A549 (cell line): ENCODE measurements around the gene CCL4. TPM values are rescaled to one million over a fixed set of nuclear protein-coding genes. Genes with fewer than 3 reads are reported as not detected.
"Not testable (repeated sequence)": the region's sequence is repeated elsewhere in the genome, so short reads cannot be mapped to it uniquely, and the experiment has no call there.

ENCODE experiments used
- ATAC-seq, 2 experiments: fragments of 200-7000 bp in 1 of 2; fragments of >200 bp in 1 of 2; cut with Nextera tagmentation in 1 of 2; cut with Tn5 transposase in 1 of 2; 3 replicates each; pipeline versions ENCODE4 v1.8.0 to v1.9.1; 2018 to 2020; ENCODE audit warnings: mild to moderate bottlenecking in 1 of 2, moderate library complexity in 1 of 2
- CTCF ChIA-PET: fragments of 300-600 bp; sonication (Branson Sonifier 250); formaldehyde crosslinking; extraction: SDS; loops from one replicate; lab custom pipeline; 2021; ENCODE audit warnings: antibody characterized with exemption, inconsistent platforms; lab: Yijun Ruan, JAX
- POLR2A ChIA-PET: fragments of 350-600 bp; formaldehyde crosslinking; extraction: SDS; loops from one replicate; lab custom pipeline; 2021; ENCODE audit warnings: antibody characterized with exemption, inconsistent platforms; lab: Yijun Ruan, JAX
- DNase-seq, 2 experiments: peaks; one replicate each; pipeline versions ENCODE4 v3.0.0 to v3.0.0-alpha.2; 2011 to 2016; ENCODE audit warnings: low read depth in 1 of 2, low spot score in 1 of 2
- FAIRE-seq: peaks from 2 replicates; lab custom pipeline; 2011; peaks lifted over from hg19 to GRCh38; lab: Jason Lieb, UNC
- H3K27ac ChIP-seq, 2 experiments: fragments of >200 bp; sonication (Bioruptor Twin); formaldehyde crosslinking; 3 replicates each; pipeline ENCODE4 v1.5.1; 2016 to 2017
- H3K4me1 ChIP-seq: fragments of >200 bp; sonication (Bioruptor Twin); formaldehyde crosslinking; 3 replicates; pipeline ENCODE4 v1.6.1; 2016
- H3K4me2 ChIP-seq: fragments of >200 bp; sonication (Bioruptor Twin); formaldehyde crosslinking; 3 replicates; pipeline ENCODE4 v1.6.1; 2016
- H3K4me3 ChIP-seq: fragments of >200 bp; sonication (Bioruptor Twin); formaldehyde crosslinking; 3 replicates; pipeline ENCODE4 v1.5.1; 2016
- H3K9me3 ChIP-seq: fragments of >200 bp; sonication (Bioruptor Twin); formaldehyde crosslinking; 3 replicates; pipeline ENCODE4 v1.6.1; 2016
- ATOH8 ChIP-seq: fragments of 250-450 bp; sonication (Bioruptor Pico); IDR thresholded peaks from 2 replicates; pipeline ENCODE4 v1.5.0; 2020; ENCODE audit warnings: low read depth, mild to moderate bottlenecking, moderate library complexity
- CBX2 ChIP-seq: fragments of 200-600 bp; sonication (generic); IDR thresholded peaks from 2 replicates; pipeline ENCODE4 v1.6.1; 2016; ENCODE audit warnings: low read depth, mild to moderate bottlenecking, borderline replicate concordance
- CBX8 ChIP-seq: fragments of 200-600 bp; sonication (generic); IDR thresholded peaks from 2 replicates; pipeline ENCODE4 v1.6.1; 2016
- CHD2 ChIP-seq: fragments of 150-350 bp; IDR thresholded peaks from 2 replicates; pipeline ENCODE4 v1.6.1; 2014; ENCODE audit warnings: low read length; ENCODE audit not compliant: partially characterized antibody
- CHD4 ChIP-seq: fragments of 200-600 bp; sonication (generic); IDR thresholded peaks from 2 replicates; pipeline ENCODE4 v1.6.1; 2016; ENCODE audit warnings: antibody characterized with exemption, mild to moderate bottlenecking, borderline replicate concordance
- E2F6 ChIP-seq: IDR thresholded peaks from 2 replicates; pipeline ENCODE4 v1.6.1; 2012; ENCODE audit warnings: low read depth, borderline replicate concordance
- ELK1 ChIP-seq: fragments of 150-350 bp; IDR thresholded peaks from 2 replicates; pipeline ENCODE4 v1.6.1; 2014; ENCODE audit warnings: low read depth, mild to moderate bottlenecking, low read length
- GATA3 ChIP-seq: IDR thresholded peaks from 2 replicates; pipeline ENCODE4 v1.6.1; 2012; ENCODE audit warnings: borderline replicate concordance
- HDAC2 ChIP-seq: fragments of 200-600 bp; sonication (generic); IDR thresholded peaks from 2 replicates; pipeline ENCODE4 v1.6.1; 2016
- HES2 ChIP-seq: fragments of >200 bp; sonication (Bioruptor Twin); formaldehyde crosslinking; IDR thresholded peaks from 2 replicates; pipeline ENCODE4 v1.6.1; 2016
- HEYL ChIP-seq: fragments of 250-450 bp; sonication (Bioruptor Pico); IDR thresholded peaks from 2 replicates; pipeline ENCODE4 v1.8.0; 2021; ENCODE audit warnings: mild to moderate bottlenecking, moderate library complexity
- HOXA7 ChIP-seq: fragments of 250-450 bp; sonication (Bioruptor Pico); IDR thresholded peaks from 2 replicates; pipeline ENCODE4 v1.5.0; 2020; ENCODE audit warnings: mild to moderate bottlenecking, moderate library complexity
- HOXB5 ChIP-seq: fragments of 250-450 bp; sonication (Bioruptor Pico); IDR thresholded peaks from 2 replicates; pipeline ENCODE4 v1.5.0; 2020; ENCODE audit warnings: mild to moderate bottlenecking, moderate library complexity
- JUNB ChIP-seq: fragments of >200 bp; sonication (Bioruptor Twin); formaldehyde crosslinking; IDR thresholded peaks from 2 replicates; pipeline ENCODE4 v1.6.1; 2016
- MAFK ChIP-seq: fragments of 450-650 bp; IDR thresholded peaks from 2 replicates; pipeline ENCODE4 v1.6.1; 2014; ENCODE audit not compliant: partially characterized antibody
- MYC ChIP-seq: IDR thresholded peaks from 2 replicates; pipeline ENCODE4 v1.6.1; 2012; ENCODE audit warnings: mild to moderate bottlenecking, inconsistent platforms, low read length, improper control_type of control experiment, borderline replicate concordance
- NFE2L2 ChIP-seq: fragments of 150-350 bp; conservative IDR thresholded peaks from 2 replicates; pipeline ENCODE4 v1.6.1; 2014; ENCODE audit warnings: low read length
- NPAS2 ChIP-seq: fragments of 250-450 bp; sonication (Bioruptor Pico); IDR thresholded peaks from 2 replicates; pipeline ENCODE4 v1.8.0; 2022; ENCODE audit warnings: mild to moderate bottlenecking, moderate library complexity, borderline replicate concordance
- POLR2A ChIP-seq: IDR thresholded peaks from 2 replicates; pipeline ENCODE4 v1.6.1; 2012; ENCODE audit warnings: mild to moderate bottlenecking, low read length
- POLR2AphosphoS2 ChIP-seq: conservative IDR thresholded peaks from 2 replicates; pipeline ENCODE4 v1.6.1; 2012; ENCODE audit warnings: low read length, improper control_type of control experiment, inconsistent platforms
- RFX5 ChIP-seq: fragments of 450-650 bp; IDR thresholded peaks from 2 replicates; pipeline ENCODE4 v1.7.1; 2014; ENCODE audit warnings: antibody characterized with exemption, mild to moderate bottlenecking, moderate library complexity
- RNF2 ChIP-seq: fragments of 200-600 bp; sonication (generic); IDR thresholded peaks from 2 replicates; pipeline ENCODE4 v1.6.1; 2016; ENCODE audit warnings: low read depth, mild to moderate bottlenecking, antibody characterized with exemption, moderate library complexity, borderline replicate concordance
- SREBF2 ChIP-seq: fragments of 450-650 bp; IDR thresholded peaks from 2 replicates; pipeline ENCODE4 v1.6.1; 2014; ENCODE audit warnings: mild to moderate bottlenecking, moderate library complexity
- TP53 ChIP-seq: fragments of 250-450 bp; sonication (Bioruptor Pico); IDR thresholded peaks from 2 replicates; pipeline ENCODE4 v1.5.0; 2021; ENCODE audit warnings: mild to moderate bottlenecking, moderate library complexity
- WGBS: methylation state at CpG from one replicate; pipeline ENCODE4 v1.1.6; 2017; ENCODE audit errors: missing lambda C conversion rate; 5-methylcytosine and 5-hydroxymethylcytosine counted together
- polyA minus RNA-seq: library from RNA; depleted of rRNA, polyadenylated mRNA; stranded (reverse); fragments of >200 nt; gene quantifications from 2 replicates; pipeline ENCODE4 v1.2.3, GENCODE V29; 2011; rRNA and poly(A)+ RNA removed
- polyA plus RNA-seq, 4 experiments: library from polyadenylated mRNA; depleted of rRNA in 3 of 4; stranded (reverse); fragments of >200 nt; fragmentation: RNase III in 1 of 4; extraction: RNeasy Plus Mini Kit Qiagen cat#74134 plus additional on column Dnase treatment in 1 of 4; gene quantifications; 2 replicates in 3 of 4; 3 replicates in 1 of 4; pipeline ENCODE4 v1.2.3, GENCODE V29; 2011 to 2017
- TF ChIP-seq, protein P1 (sequence below): IDR thresholded peaks from 2 replicates; pipeline ENCODE4 v1.6.1; 2012
- TF ChIP-seq, protein P2 (sequence below): IDR thresholded peaks from 2 replicates; pipeline ENCODE4 v1.6.1; 2012
- TF ChIP-seq, protein P3 (sequence below): fragments of 450-650 bp; IDR thresholded peaks from 2 replicates; pipeline ENCODE4 v1.6.1; 2014; ENCODE audit warnings: antibody characterized with exemption

The CCL4 gene
- not detected in 2 replicates for polyA plus RNA-seq (2011; rRNA removed)
- not detected in 2 replicates for polyA plus RNA-seq (2012; cell fraction: cytosol; rRNA removed)
- not detected in 2 replicates for polyA plus RNA-seq (2012; cell fraction: nucleus; rRNA removed)
- not detected in 3 replicates for polyA plus RNA-seq (2017; fragmentation: RNase III; extraction: RNeasy Plus Mini Kit Qiagen cat#74134 plus additional on column Dnase treatment)
- not detected in 2 replicates for polyA minus RNA-seq

GRCh38 chr17:36103401-36103975, at the start of gene CCL4:
Gene CCL4 (plus strand): TSS chr17:36103827. CDS start chr17:36103906, 79 bp downstream.
- CTCF ChIA-PET: interaction anchor here (0.8 to 1.5 kb wide), 4 partner anchors 31 to 126 kb away, joined by 3 to 6 read pairs (median 4); no protein-coding TSS in a partner anchor
- H3K27ac ChIP-seq, H3K4me2 ChIP-seq, H3K4me1 ChIP-seq, FAIRE-seq, H3K9me3 ChIP-seq, DNase-seq, POLR2A ChIA-PET, ATAC-seq, H3K4me3 ChIP-seq: not testable (repeated sequence)
- WGBS: 18% methylated on average over 6 of the region's 6 CpGs

DNA sequence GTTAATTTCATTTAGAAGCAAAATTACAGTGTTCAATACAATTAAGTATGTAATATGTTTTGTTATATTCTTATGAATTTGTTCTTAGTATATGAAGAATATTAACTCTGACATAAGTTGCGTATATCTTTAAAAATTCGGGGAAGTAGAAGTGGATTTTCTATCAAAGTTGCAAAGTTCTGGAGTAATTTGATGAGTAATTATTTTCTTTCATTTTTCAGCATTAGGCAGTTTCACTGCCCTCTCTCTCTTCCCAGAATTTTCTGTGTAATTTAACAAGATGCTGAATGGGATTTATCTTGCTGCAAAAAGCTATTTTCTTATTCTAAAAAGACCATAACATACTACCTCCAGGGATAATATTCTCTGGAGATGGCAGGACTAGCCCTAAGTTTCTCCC, 48.5 kb upstream of the CCL4 start:
- ChIA-PET POLR2A (no interaction called here), CTCF (interaction anchor here (1.0 to 1.5 kb wide), 2 partner anchors 9 to 17 kb away, joined by 3 to 7 read pairs; no protein-coding TSS in a partner anchor)
- no peak for DNase-seq
- no peak overlapping the region for H3K4me3 ChIP-seq
- no peak for FAIRE-seq
- no peaks in the 10 kb centered on the region for H3K4me1 ChIP-seq
- H3K27ac ChIP-seq: no peak overlapping the region
- no peak overlapping the region for H3K4me2 ChIP-seq
- ATAC-seq: no peak
- H3K9me3 ChIP-seq: no peaks in the 10 kb centered on the region
- TF ChIP-seq CHD4 (no peak), E2F6 (no peak), HOXB5 (no peak), POLR2A (no peak), ELK1 (no peak), HEYL (CRISPR knock-in tag) (no peak), HDAC2 (no peak), RFX5 (no peak), MYC (no peak), HOXA7 (CRISPR knock-in tag) (no peak), CHD2 (no peak), NFE2L2 (no peak), GATA3 (no peak), CBX2 (no peak), HES2 (no peak)
- TF ChIP-seq, protein P1, sequence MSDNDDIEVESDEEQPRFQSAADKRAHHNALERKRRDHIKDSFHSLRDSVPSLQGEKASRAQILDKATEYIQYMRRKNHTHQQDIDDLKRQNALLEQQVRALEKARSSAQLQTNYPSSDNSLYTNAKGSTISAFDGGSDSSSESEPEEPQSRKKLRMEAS: no peak
- TF ChIP-seq, all 56 proteins: peak for 0
- WGBS: 31% methylated on average over 2 of the region's 2 CpGs

DNA sequence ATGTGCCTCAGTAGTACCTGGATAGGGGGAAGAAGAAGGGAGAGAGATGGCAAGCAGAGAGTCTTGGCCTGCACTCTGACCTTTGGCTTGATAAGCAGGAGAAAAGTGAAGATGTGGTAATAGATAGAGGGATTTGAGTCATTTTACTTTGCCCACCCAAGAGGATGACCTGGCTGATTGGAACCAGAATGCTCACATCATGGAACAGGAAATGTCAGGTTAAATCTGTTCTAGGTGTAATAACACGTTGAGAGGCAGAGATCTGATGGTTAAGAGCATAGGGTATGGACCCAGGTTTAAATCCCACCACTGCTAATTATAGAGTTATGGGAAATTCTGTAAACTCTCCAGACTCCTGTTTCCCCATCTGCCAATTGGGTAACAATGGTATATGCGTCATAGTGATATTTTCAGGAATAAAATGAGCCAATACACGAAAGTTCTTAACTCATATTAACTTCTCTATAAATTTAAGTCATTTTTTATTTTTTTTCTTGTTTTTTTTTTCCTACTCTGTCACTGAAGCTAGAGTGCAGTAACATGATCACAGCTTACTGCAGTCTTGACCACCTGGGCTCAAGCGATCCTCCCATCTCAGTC, 47.6 kb upstream of the CCL4 start:
- H3K4me1 ChIP-seq: no peaks in the 10 kb centered on the region
- H3K27ac ChIP-seq: no peak overlapping the region
- ChIA-PET POLR2A (no interaction called here), CTCF (interaction anchor here (1.5 to 1.8 kb wide), 3 partner anchors 16 to 93 kb away, joined by 5 to 7 read pairs (median 6); no protein-coding TSS in a partner anchor)
- H3K4me2 ChIP-seq: no peak overlapping the region
- no peaks in the 10 kb centered on the region for H3K9me3 ChIP-seq
- WGBS: 29% methylated on average over 4 of the region's 4 CpGs
- no peak overlapping the region for H3K4me3 ChIP-seq
- ATAC-seq (no peak), FAIRE-seq (no peak), DNase-seq (no peak)
- TF ChIP-seq POLR2AphosphoS2: no peak
- TF ChIP-seq MAFK: no peak
- no peak for TF ChIP-seq RNF2
- TF ChIP-seq, protein P2, sequence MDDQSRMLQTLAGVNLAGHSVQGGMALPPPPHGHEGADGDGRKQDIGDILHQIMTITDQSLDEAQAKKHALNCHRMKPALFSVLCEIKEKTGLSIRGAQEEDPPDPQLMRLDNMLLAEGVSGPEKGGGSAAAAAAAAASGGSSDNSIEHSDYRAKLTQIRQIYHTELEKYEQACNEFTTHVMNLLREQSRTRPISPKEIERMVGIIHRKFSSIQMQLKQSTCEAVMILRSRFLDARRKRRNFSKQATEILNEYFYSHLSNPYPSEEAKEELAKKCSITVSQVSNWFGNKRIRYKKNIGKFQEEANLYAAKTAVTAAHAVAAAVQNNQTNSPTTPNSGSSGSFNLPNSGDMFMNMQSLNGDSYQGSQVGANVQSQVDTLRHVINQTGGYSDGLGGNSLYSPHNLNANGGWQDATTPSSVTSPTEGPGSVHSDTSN: no peak
- no peak for TF ChIP-seq SREBF2
- TF ChIP-seq JUNB: no peak
- no peak for TF ChIP-seq ELK1
- TF ChIP-seq, protein P3, sequence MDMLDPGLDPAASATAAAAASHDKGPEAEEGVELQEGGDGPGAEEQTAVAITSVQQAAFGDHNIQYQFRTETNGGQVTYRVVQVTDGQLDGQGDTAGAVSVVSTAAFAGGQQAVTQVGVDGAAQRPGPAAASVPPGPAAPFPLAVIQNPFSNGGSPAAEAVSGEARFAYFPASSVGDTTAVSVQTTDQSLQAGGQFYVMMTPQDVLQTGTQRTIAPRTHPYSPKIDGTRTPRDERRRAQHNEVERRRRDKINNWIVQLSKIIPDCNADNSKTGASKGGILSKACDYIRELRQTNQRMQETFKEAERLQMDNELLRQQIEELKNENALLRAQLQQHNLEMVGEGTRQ: no peak
- TF ChIP-seq ATOH8 (CRISPR knock-in tag): no peak
- no peak for TF ChIP-seq POLR2A
- TF ChIP-seq TP53: no peak
- no peak for TF ChIP-seq NPAS2 (CRISPR knock-in tag)
- TF ChIP-seq HOXA7 (CRISPR knock-in tag): no peak
- no peak for TF ChIP-seq HEYL (CRISPR knock-in tag)
- no peak for TF ChIP-seq NFE2L2
- no peak for TF ChIP-seq CBX8
